ENCODE data around the gene DCAF15.

DNA sequence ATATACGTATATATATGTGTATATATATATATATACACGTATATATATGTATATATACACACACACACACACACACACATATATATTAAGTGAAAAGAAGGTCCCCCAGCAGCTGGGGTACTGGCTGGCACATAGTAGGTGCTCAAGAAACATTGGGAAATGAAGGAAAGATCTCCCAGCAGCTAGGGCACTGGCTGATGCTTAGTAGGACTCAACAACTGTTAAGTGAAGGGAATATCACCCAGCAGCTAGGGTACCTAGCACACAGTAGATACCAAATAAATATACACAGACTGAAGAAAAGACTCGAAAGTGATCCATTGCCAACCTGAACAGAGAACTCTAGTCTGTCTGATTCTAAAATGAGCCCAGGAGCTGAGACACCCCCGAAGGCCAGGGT is 26.3 kb upstream of the DCAF15 start:
- TF ChIP-seq, protein P1, sequence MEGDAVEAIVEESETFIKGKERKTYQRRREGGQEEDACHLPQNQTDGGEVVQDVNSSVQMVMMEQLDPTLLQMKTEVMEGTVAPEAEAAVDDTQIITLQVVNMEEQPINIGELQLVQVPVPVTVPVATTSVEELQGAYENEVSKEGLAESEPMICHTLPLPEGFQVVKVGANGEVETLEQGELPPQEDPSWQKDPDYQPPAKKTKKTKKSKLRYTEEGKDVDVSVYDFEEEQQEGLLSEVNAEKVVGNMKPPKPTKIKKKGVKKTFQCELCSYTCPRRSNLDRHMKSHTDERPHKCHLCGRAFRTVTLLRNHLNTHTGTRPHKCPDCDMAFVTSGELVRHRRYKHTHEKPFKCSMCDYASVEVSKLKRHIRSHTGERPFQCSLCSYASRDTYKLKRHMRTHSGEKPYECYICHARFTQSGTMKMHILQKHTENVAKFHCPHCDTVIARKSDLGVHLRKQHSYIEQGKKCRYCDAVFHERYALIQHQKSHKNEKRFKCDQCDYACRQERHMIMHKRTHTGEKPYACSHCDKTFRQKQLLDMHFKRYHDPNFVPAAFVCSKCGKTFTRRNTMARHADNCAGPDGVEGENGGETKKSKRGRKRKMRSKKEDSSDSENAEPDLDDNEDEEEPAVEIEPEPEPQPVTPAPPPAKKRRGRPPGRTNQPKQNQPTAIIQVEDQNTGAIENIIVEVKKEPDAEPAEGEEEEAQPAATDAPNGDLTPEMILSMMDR (IDR thresholded peaks at IDR 0.05 in 4 of 5, conservative IDR thresholded peaks at IDR 0.05 in 1 of 5): no peak
- no peak for TF ChIP-seq POLR2A (IDR thresholded peaks at IDR 0.05)
